NCI-H748 (cell line): ENCODE data around the gene KLHL3.

Experiments used
- DNase-seq: peaks from one replicate; lab custom pipeline; 2025; ENCODE audit not compliant: unreplicated experiment; lab: John Stamatoyannopoulos, UW

KLHL3 gene

DNA sequence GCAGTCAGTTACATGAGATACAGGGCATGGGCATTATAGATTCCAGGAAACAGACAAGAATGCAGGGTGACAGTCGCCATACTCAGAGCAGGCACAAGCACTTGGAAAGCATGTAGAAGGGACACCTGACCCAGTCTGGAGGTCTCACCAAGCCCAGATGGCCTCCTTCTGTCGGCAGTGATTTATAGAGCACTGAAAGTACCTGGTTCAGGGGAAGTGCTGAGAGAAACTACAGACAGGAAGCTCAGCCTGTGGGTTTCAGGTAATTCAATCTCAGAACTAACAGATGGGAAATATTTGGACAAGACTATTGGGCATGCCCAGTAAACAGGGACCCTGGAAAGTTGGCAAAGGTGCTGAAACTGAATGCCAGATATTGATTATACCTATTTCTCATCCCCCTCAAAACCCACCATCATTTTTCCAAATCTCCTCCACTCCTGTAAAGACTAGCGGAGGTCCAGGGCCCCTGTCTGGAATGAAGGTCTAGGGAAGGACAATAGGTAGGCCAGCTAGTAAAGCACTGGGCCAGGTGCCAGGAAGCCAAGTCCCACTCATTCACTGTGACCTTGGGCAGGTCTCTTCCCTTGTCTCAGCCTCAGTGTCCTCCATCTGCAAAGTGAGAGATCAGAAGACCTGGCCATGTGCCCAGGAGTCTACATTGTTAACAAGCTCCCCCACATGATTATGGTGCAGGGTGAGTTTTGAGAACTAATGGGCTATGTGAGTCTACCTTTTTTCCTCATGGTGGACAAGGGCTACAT is 26.9 kb downstream of the KLHL3 start:
- DNase-seq: peak; percentile 22

DNA sequence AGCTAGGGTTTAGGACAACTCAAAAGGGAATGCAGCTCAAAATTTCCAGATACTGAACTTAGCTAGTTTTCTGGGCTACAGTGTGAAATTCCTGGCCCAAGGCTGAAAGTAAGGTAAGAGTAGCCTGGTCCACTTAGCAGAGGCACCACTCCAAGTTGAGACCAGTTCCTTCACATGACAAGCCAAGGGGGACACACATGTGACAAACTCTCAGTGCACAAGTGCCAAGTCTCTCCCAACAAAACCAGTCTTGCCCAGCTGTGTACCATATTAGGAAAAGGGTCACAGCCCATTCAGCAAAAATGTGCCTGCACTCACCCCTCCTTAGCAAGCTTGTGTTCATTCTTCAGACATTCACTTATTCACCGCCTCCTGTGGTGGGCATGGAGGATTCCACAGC is 27.8 kb downstream of the KLHL3 start:
- no peak for DNase-seq

DNA sequence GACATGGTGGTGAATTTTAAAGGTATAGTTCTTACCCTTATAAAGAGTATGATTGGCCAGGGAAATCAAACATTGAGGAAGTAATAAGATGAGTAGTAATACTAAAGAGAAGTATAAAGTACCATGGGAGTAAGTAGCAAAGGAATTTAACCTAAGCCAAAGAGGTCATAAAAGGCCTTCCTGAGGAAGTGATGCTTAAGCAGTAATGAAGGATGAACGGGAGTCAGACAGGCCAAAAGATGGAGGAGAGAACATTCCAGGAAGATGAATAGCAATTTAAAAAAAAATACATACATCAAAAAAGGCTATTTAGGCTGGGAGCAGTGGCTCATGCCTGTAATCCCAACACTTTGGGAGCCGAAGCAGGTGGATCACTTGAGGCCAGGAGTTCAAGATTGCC is 29.0 kb downstream of the KLHL3 start:
- DNase-seq: no peak

DNA sequence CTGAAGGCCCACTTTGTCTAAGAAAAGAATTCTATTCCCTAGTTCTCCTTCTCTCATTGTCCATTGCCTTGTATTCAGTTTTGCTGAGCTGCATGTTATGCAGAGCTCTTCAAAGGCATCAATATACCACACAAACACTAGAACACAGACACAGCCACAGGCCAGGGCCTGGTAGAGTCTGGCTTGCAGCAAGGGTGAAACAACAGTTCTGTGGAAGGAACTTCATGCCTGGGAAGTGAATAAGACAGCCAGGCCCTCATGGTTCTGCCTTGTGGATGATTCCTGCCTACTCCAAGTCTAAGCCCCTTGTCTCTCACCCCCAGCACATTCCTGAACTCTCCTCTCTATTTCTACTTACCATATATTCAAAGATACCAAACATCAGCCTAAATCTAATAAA is 30.8 kb downstream of the KLHL3 start:
- no peak for DNase-seq

DNA sequence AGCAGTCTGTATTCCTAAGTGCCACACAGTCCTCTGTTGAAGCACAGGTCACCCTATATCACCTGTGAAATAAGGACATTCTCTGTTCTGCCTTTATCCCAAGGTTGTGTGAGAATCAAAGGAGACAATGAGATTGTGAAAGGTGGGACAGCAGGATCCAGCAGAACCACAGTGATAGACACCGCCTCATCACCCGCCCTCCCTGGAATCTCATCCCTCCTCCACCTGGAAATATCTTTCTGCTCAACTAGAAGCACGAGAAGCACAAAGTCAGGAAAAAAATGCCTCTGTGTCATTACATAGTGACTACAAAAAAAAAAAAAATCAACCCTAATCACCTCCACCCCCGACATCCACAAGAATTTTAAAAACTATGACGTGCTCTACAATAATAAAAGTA is 32.3 kb downstream of the KLHL3 start:
- no peak for DNase-seq

DNA sequence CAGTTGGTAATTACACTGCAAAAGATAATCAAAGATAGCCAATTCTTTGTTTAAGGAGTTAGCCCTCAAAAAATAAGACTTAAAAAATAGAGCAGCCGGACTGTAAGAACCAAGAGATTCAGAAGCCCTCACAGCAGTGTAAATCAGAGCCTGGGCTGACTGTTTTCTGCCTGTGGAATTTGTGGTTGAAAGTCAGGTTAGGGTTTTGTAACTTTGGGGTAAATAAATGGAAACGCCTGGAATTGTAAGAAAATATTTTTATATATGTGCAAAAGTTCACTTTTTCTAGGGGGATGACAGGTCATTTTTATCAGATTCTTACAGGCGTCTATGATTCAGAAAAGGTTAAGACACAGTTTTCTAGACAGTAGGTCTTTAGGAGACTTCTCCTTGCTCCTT is 35.6 kb downstream of the KLHL3 start:
- DNase-seq: no peak

DNA sequence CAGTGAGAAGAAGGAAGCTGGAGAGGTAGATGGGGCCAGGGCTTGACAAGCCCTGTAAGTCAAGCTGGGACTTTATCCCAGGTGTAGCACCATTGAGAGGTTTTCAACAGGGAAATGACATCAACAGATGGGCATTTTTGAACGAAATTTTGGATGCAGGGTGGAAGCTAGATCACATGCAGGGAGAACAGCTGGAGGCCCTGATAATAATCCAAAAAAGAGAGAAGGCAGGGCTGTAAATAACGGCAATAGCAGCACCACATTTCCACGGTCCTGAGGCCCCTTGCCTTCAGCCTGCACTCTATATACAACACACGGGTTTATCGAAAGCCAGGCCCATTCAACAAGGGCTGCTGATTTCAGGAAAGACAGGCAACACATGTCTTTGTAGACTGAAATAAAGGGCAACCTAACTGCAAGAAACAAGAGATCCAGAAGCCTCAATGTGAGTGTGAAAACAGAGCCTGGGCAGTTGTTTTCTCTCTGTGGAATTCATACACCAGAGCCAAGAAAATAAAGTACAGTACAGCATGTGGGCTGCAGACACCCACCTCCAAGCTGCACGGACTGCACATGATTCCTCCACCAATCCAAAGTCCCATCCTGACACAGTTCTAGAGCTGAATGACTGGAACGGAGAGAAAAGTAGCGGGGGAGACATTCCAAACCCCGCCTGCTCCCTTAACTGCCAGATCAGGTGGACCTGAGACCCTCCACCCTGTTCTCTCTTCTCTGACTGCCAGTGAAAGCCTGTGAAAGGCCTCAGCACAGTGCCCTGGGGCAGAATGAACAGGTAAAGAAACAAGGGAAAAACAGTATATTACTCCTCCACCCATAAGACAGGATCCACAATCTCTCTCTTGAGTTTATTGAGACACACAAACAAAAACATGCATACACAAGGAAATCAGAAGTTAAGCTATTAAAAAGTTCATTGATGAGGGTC is 36.3 kb downstream of the KLHL3 start:
- no peak for DNase-seq

DNA sequence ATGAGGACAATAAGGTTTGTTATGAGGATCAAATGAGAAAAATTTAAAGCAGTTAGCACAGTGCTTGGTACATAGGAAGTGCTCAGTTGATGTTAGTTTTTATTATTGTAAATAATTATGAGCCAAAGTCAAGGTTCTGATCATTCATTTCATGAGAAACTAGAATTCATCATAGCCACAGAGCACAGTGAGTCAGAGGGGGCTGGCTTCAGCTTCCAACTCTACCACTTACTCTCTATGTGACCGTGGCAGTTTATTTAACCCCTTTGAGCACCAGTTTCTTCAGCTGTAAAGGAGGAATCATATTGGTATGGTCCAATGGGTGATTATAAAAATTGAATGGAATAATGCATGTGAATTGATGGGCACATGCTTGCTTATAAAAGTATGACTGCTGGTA is 39.4 kb downstream of the KLHL3 start:
- no peak for DNase-seq

DNA sequence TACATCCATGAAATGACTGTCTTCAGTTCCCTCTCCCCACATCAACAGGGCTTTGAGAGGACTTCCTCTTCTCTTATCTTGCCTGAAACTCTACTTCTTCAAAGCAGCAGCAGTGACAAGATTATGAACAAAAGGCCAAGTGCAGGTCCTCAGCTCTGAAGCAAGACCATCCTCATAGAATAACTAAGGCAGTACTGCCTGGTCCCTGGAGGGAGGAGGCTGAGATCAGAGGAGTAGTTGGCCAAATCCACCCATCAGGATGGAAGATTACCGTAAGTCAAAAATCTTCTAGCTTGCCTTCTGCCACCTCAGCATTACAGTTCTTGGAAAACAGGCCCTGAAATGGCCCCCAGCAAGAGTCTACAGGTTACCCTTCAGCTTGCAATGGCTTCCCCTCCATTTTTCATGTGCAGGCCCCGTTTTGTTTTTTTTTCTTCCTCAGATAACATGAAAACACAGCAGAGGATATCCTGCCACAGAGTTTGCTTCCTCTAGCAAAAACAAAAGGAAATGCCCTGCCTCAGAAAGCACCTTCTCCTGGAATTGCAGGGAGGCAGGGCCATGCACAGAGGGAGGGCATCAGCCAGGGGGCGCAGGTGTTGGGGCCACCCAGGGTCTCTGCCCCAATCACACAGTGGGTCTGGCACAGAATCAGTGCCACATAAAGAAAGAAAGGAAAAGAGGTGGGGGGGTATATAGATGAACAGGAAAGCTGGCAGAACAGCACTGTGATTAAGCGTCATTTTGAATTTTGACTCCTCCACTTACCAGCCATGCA is 40.0 kb downstream of the KLHL3 start:
- no peak for DNase-seq

DNA sequence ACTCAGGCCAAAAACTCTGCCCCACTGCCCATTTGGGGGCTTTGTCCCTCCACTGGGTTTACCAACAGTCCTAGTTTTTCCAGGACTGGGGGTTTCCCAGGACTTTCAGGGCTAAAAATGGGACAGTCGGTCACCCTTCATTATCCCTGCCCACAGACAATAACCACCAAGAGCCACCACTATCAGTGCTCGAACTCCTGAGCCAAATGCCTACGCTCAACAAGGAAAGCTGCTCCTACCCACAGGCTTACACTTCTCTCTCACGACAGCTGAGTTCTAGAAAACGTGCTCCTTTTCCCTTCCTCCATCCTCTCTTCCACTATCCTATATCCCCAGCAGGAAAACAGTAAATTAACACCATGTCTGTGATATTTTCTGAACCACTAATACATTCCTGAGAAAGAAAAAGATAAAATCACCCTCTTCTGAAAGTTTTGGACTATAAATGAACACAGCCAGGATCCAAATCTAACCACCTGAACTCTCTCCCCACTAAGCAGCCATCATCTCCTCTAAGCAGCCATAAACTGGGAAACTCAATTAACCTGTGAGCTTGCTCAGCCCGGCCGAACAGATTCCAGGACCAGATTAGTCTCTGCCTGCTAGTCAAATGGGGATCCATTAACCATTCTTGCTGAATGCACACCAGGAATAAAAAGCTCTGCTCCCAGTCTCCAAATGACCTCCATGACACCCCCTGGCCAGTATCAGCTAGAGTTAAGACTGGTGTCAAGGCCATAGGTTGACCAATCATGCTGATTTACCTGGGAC is 41.8 kb downstream of the KLHL3 start:
- no peak for DNase-seq

DNA sequence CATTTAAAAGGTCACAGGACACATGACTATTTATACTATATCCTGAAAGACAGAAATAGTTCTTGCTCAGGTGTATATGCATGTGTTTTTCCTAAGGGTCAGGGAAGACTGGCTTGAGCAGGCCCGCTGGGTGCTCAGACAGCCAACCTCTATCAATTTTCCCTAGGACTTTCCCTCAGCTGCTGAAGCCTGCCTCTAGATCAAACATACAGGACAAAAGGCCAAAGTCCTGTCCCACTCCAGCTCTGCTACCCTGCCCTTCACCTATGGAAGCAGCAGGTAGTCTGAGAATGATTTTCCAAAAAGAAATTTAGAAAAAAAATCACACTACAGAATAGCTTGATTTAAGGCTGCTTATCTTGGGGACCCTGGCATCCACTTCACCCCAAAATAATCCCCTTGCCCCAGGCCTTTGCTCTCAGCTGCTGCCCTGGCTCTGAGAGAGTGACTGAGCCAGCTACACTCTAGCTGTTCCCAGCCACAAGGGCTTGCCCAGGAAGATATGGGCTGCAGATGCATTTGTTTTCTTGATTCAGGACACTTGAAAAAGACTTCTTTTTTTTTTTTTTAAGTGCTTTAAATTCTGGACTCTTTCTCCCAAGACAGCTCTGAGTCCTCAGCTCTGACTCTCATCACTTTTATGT is 42.5 kb downstream of the KLHL3 start:
- DNase-seq: no peak

DNA sequence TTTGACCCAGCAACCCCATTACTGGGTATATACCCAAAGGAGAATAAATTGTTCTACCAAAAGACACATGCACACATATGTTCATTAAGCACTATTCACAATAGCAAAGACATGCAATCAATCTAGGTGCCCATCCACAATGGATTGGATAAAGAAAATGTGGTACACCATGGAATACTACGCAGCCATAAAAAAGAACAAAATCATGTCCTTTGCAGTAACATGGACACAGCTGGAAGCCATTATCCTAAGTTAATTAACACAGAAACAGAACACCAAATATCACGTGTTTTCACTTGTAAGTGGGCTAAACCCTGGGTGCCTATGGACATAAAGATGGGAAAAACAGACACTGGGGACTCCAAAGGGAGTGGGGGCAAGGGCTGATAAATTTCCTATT is 46.6 kb downstream of the KLHL3 start:
- DNase-seq: no peak

DNA sequence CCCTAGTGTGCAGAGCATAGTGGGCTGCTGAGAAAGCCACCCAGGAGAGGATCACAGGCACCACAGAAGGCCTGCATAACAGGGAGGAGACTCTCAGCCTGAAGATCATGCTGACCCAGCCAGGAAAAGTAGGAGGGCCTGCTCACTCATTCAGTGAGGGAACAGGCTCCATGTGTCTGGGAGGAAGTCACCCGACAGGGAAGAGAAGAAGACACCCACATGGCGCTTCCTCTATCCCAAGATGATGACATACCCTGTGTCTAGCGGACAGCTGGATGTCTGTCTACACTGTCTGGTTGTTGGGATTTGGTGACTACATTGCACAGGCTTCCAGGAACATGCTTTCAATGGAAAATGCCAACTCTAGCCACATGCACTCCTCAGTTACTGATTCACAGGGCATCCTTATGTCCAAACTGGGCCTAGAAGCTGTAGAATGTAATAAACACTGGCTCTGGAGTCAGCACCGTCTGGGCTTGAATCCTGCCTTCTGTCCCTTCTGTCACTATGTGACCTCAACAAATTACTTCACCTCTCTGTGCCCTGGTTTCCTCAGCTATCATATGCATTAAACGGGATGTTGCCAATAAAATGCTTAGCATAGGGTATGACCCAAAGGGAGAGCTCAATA is 47.6 kb downstream of the KLHL3 start:
- DNase-seq: no peak

DNA sequence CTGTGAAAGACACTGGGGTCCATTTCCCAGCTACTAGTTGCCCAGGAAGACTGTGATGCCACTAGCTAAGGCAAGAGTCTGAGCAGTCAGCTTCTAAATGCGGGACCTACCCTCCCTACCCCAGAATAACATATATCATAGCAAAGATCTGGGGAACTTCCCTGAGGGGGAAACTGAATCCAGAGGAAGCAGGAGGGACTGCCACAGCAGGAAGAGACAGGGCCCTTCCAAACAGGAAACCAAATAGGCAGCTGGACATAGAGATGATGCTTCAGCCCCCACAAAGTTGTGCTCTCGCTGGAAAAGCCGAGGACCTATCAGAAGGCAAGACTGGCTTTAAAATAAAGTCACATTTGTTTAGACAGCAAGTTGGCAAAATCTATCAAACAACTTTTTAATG is 51.1 kb downstream of the KLHL3 start:
- no peak for DNase-seq

DNA sequence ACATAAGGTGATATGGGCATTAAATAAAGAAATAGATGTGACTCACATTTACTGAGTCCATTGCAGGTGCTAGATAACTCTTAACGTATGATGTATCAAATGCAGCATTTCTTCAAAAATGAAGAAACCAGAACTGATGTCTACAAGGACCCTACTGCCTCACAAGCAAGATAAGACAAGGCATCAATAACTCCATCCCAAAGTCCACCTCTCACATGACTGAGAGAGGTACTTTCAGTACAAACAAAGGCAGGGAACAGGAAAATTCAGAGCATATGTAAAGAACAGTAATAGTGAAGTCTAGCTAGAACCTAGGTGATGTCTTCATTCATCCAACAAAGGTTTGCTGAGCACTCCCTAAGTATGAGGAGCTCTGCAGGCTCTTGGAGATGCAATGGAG is 54.7 kb downstream of the KLHL3 start:
- no peak for DNase-seq

DNA sequence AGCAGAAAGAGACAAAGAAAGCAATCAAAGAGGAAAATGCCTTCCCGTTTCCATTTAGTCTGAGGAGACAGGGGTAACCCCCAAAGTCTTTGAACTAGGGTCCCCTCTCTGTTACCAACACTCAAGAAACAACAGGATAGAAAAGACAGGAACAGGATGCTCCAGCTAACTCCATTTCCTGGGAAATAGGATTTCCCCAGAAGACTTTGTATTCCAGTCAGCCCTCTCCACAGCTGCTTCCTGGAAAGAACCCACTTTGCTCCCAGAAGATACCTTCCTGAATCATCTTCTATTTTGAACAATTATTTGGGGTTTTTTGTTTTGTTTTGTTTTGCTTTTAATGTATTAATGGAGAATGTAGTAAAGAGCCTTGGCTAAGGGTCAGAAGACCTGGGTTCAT is 56.0 kb downstream of the KLHL3 start:
- DNase-seq: no peak

DNA sequence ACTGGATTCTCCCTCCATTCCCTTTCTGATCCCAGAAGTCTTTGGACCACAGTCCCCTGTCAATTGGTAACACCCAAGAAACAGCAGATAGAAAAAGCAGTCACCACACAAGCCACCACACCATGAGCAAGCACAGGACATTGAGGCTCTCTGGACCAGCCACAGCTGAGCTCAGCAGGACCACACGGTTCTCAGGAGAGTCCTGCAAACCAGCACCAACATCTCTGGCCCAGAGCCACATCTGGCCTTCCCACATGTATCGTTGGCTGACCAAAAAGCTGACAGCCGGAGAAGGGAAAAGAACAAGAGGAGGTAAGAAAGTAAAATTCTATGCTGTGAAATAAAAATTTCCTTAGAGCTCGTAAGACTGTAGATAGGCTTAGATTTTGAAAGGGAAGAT is 56.7 kb downstream of the KLHL3 start:
- DNase-seq: no peak

DNA sequence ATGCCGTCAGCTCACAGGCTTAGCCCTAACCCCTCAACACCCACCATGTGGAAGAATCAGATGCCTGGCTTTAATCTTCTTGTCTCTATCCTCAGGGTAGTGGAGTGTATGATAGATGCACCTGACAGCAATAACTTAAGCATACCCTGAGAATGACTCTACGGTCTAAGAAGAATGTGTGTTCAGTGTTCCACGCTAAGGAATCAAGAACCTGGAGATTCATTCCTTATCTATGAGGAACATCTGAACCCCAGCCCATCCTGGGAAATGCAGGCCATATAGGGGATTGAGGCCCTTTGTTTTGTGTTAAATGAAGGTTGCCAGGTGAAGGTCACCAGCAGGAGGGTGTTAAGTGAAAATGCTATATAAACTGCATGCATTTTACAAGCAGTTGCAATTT is 63.0 kb downstream of the KLHL3 start:
- DNase-seq: no peak

DNA sequence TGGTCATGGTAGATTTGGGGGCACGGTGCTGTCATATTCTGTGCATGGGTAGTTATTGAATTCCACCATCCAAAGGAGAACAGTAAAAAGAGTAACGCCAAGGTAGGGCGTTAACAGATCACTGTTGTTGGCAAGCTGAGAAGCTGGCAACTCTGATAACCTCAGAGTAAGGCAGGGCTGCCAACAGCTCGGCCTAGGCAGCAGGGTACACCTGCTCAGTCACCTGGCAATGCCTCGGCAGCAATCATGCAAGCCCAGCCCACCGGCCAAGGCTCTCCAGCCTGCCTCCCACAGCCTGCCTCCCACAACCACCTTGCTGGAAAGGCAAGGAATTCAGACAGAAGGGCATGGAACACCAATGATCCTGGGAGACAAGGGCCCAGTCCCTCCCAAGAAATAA is 63.9 kb downstream of the KLHL3 start:
- DNase-seq: no peak

DNA sequence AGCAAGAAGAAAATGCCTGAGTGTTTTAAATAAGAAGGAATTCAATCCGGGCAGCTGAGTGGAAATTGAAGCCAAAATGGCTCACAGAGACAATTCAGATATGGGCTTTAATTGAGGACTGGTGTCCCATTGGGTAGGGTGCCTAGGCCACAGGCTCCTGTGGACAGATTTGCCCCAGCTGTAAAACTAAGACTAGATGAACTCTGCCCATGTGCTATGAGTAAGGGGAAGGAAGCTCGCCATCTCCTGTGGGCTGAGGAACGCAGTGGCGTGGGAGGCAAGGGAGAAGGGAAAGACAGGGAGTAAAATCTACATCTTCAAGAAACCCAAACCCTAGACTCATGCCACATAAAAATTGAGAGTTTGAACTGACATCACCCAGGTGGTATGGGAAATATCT is 66.1 kb downstream of the KLHL3 start:
- no peak for DNase-seq
